Measurements from ENCODE around the gene TRMU. TPM values are rescaled to one million over a fixed set of nuclear protein-coding genes. Genes with fewer than 3 reads are reported as not detected.
"Not testable (repeated sequence)": the region's sequence is repeated elsewhere in the genome, so short reads cannot be mapped to it uniquely, and the experiment has no call there.

The TRMU gene
- total RNA-seq, 1 experiment from 2014 or later = 45.2 TPM

- no peak for DNase-seq (ENCODE audit: low read depth)
Observed at GRCh38 chr22:46387748-46388147, 52.2 kb downstream of the TRMU start.

- no peak for DNase-seq (ENCODE audit: low read depth)
Observed at GRCh38 chr22:46388647-46389046, 53.1 kb downstream of the TRMU start.

GRCh38 chr22:46389081-46389480, 53.6 kb downstream of the TRMU start:
- no peak for DNase-seq (ENCODE audit: low read depth)

GRCh38 chr22:46390105-46390651, 54.7 kb downstream of the TRMU start:
- no peak for DNase-seq (ENCODE audit: low read depth)

GRCh38 chr22:46390652-46391301, 55.3 kb downstream of the TRMU start:
- DNase-seq (ENCODE audit: low read depth) = peak; percentile 27

- DNase-seq (ENCODE audit: low read depth) = no peak
Observed at GRCh38 chr22:46391486-46392136, 56.1 kb downstream of the TRMU start.

- no peak for DNase-seq (ENCODE audit: low read depth)
Observed at GRCh38 chr22:46392137-46392844, 56.8 kb downstream of the TRMU start.

GRCh38 chr22:46393873-46394272, 58.4 kb downstream of the TRMU start:
- no peak for DNase-seq (ENCODE audit: low read depth)

GRCh38 chr22:46394622-46395021, 59.1 kb downstream of the TRMU start:
- no peak for DNase-seq (ENCODE audit: low read depth)

GRCh38 chr22:46395145-46395544, 59.6 kb downstream of the TRMU start:
- DNase-seq (ENCODE audit: low read depth) = no peak

- DNase-seq (ENCODE audit: low read depth) = not testable (repeated sequence)
Observed at GRCh38 chr22:46397049-46397448, 61.5 kb downstream of the TRMU start.

GRCh38 chr22:46397514-46397913, 62.0 kb downstream of the TRMU start:
- no peak for DNase-seq (ENCODE audit: low read depth)

- DNase-seq (ENCODE audit: low read depth) = no peak
Observed at GRCh38 chr22:46397951-46398350, 62.4 kb downstream of the TRMU start.

- DNase-seq (ENCODE audit: low read depth) = no peak
Observed at GRCh38 chr22:46399251-46400024, 63.9 kb downstream of the TRMU start.

GRCh38 chr22:46401370-46401769, 65.9 kb downstream of the TRMU start:
- no peak for DNase-seq (ENCODE audit: low read depth)

- DNase-seq (ENCODE audit: low read depth) = no peak
Observed at GRCh38 chr22:46402505-46402904, 67.0 kb downstream of the TRMU start.

- DNase-seq (ENCODE audit: low read depth) = not testable (repeated sequence)
Observed at GRCh38 chr22:46403880-46404279, 68.4 kb downstream of the TRMU start.

- DNase-seq (ENCODE audit: low read depth) = no peak
Observed at GRCh38 chr22:46405901-46406300, 70.4 kb downstream of the TRMU start.

GRCh38 chr22:46406349-46406748, 70.8 kb downstream of the TRMU start:
- no peak for DNase-seq (ENCODE audit: low read depth)

GRCh38 chr22:46406791-46407190, 71.3 kb downstream of the TRMU start:
- DNase-seq (ENCODE audit: low read depth) = no peak
